Adipocyte (in vitro differentiated cells): ENCODE results near the gene CHD2.

Source experiments
- DNase-seq: peaks from one replicate; pipeline ENCODE4 v3.0.0-alpha.2; 2015; ENCODE audit warnings: low read depth
- H3K27me3 ChIP-seq: replicated peaks from 2 replicates; pipeline ENCODE4 v1.7.0; 2013; ENCODE audit warnings: mild to moderate bottlenecking, low read length, moderate library complexity; ENCODE audit not compliant: control insufficient read depth, insufficient read depth
- H3K36me3 ChIP-seq: 2 replicates; pipeline ENCODE4 v1.7.0; 2013; ENCODE audit warnings: low read length, mild to moderate bottlenecking, moderate library complexity; ENCODE audit not compliant: control insufficient read depth, insufficient read depth, severe bottlenecking
- H3K4me1 ChIP-seq: 2 replicates; pipeline ENCODE4 v1.7.0; 2013; ENCODE audit warnings: mild to moderate bottlenecking, low read length, moderate library complexity; ENCODE audit not compliant: control insufficient read depth, insufficient read depth
- H3K4me3 ChIP-seq: 2 replicates; pipeline ENCODE4 v1.7.0; 2013; ENCODE audit warnings: mild to moderate bottlenecking, low read length, moderate library complexity
- H3K9ac ChIP-seq: 2 replicates; pipeline ENCODE4 v1.7.0; 2013; ENCODE audit warnings: mild to moderate bottlenecking, low read length, moderate library complexity
- H3K9me3 ChIP-seq: 2 replicates; pipeline ENCODE4 v1.7.0; 2013; ENCODE audit warnings: mild to moderate bottlenecking, low read length, moderate library complexity; ENCODE audit not compliant: control insufficient read depth

Gene CHD2

GRCh38 chr15:92936138-92936537 lies 36.0 kb downstream of the CHD2 start:
- Histone ChIP-seq H3K4me1 (peaks cover 12% of the 10 kb centered on the region), H3K4me3 (no peak overlapping the region), H3K9me3 (no peaks in the 10 kb centered on the region), H3K36me3 (peaks cover 94% of the 10 kb centered on the region), H3K27me3 (no peaks in the 10 kb centered on the region), H3K9ac (no peak overlapping the region)
- DNase-seq: no peak

DNA sequence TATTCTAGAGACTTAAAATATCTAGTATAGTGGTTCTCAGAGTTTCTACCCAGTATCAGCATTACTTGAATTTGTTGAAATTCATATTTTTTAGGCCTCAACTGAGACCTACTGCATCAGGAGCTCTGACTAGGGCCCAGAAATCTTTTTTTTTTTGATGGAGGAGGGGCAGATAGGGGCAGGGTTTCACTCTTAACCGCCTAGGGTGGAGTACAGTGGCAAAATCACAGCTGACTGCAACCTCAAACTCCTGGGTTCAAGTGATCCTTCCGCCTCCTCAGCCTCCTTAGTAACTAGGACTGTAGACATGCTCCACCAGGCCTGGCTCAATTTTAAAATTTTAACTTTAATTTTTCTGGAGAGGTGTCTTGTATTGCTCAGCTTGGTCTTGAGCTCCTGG lies 36.6 kb downstream of the CHD2 start:
- Histone ChIP-seq H3K36me3 (peaks cover 94% of the 10 kb centered on the region), H3K4me1 (peaks cover 8% of the 10 kb centered on the region), H3K27me3 (no peaks in the 10 kb centered on the region), H3K9me3 (no peaks in the 10 kb centered on the region), H3K4me3 (no peak overlapping the region), H3K9ac (no peak overlapping the region)
- no peak for DNase-seq

GRCh38 chr15:92937901-92938300 lies 37.8 kb downstream of the CHD2 start:
- Histone ChIP-seq H3K9me3 (no peaks in the 10 kb centered on the region), H3K9ac (peak overlapping the region; percentile 42), H3K4me1 (peaks cover 8% of the 10 kb centered on the region), H3K36me3 (peaks cover 96% of the 10 kb centered on the region), H3K27me3 (no peaks in the 10 kb centered on the region), H3K4me3 (no peak overlapping the region)
- DNase-seq: no peak

DNA sequence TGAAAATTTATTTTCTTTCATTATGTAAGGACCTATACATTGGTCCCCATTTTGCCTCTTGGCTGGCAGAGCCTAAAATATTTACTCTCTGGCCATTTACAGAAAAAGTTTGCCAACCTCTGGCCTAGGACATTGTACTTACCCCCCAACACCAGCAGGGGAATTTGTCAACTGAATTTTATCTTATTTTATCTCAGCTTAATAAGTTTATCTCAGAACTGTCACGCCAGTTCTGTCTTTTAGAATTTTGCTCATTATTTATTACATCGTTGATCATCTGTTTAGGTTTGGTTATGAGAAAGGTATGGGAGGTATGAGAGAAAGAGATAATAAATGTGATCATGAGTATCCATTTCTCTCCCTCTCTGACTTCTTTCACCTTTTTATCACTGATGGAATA lies 38.3 kb downstream of the CHD2 start:
- Histone ChIP-seq H3K4me1 (peaks cover 10% of the 10 kb centered on the region), H3K27me3 (no peaks in the 10 kb centered on the region), H3K9ac (peak overlapping the region; percentile 42), H3K9me3 (no peaks in the 10 kb centered on the region), H3K4me3 (no peak overlapping the region), H3K36me3 (peaks cover 96% of the 10 kb centered on the region)
- DNase-seq: no peak

DNA sequence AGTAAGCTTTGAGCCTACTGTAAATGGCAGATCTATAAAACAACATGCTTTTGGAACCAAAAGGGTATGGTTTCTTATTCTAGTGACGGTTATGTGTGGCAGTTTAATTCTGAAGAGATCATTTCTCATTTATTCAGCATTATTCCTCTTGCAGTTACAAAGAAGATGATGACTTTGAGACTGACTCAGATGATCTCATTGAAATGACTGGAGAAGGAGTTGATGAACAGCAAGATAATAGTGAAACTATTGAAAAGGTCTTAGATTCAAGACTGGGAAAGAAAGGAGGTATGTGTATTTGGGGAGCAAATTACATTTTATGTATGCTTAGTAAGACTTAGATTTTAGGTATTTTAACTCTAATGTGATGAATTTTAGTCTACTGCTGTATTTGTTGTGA lies 41.5 kb downstream of the CHD2 start:
- Histone ChIP-seq H3K4me3 (no peak overlapping the region), H3K27me3 (no peaks in the 10 kb centered on the region), H3K9me3 (no peaks in the 10 kb centered on the region), H3K36me3 (peaks cover 96% of the 10 kb centered on the region), H3K9ac (no peak overlapping the region), H3K4me1 (peaks cover 13% of the 10 kb centered on the region)
- DNase-seq: no peak

DNA sequence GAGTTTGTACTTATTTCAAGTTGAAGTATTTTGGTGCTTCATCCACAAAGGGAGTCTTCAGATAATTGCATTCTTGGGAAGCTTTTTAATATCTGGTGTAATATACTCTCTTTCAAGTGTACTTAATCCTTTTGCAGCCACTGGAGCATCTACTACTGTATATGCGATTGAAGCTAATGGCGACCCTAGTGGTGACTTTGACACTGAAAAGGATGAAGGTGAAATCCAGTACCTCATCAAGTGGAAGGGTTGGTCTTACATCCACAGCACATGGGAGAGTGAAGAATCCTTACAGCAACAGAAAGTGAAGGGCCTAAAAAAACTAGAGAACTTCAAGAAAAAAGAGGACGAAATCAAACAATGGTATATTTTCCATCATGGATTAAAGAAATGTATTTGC lies 42.6 kb downstream of the CHD2 start:
- Histone ChIP-seq H3K9me3 (peaks cover 2% of the 10 kb centered on the region), H3K9ac (no peak overlapping the region), H3K27me3 (no peaks in the 10 kb centered on the region), H3K4me1 (peaks cover 8% of the 10 kb centered on the region), H3K36me3 (peaks cover 96% of the 10 kb centered on the region), H3K4me3 (no peak overlapping the region)
- DNase-seq: no peak

DNA sequence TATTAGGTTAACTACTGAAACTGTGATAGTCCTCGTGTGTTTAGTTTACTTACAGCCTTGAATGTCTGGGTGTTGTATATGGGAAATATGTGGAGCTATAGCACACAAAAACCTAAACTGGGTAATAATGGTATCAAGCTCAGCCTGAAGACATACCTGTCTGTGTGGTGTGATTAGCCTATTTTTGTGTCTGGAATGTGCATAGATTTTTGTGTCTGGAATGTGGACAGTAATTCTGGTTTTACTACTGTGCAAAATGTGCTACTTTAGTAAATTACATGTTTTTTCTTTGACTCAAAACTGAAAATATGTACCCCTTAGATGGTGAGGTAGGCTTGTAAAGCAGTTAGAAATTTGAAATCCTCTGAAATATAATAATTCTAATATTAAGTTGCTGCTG lies 43.5 kb downstream of the CHD2 start:
- Histone ChIP-seq H3K36me3 (peaks cover 96% of the 10 kb centered on the region), H3K27me3 (no peaks in the 10 kb centered on the region), H3K9ac (no peak overlapping the region), H3K4me1 (peaks cover 5% of the 10 kb centered on the region), H3K9me3 (peaks cover 8% of the 10 kb centered on the region), H3K4me3 (no peak overlapping the region)
- DNase-seq: no peak

DNA sequence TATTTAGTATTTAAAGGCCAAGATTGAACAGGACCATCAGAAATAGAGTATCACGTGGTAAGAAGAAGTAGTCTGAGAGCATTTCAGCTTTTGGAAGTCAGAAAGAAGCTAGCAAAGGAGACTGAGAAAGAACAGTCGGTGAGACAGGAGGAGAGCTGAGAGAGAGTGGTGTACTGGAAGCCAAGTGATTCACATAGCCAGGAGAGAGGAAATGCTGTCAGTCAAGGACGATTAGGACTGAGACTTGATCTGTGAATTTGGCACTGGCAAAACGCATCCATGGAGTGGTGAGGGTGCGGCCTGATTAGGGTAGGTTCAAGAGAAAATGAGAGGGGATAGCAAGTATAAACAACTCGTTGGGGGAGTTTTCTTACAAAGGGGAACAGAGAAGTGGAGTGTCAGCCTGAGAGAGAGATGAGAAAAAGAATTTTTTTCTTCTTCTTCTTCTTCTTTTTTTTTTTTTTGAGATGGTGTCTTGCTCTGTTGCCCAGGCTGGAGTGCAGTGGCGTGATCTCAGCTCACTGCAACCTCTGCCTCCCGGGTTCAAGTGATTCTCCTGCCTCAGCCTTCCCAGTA lies 44.9 kb downstream of the CHD2 start:
- Histone ChIP-seq H3K4me1 (peaks cover 5% of the 10 kb centered on the region), H3K36me3 (peaks cover 96% of the 10 kb centered on the region), H3K4me3 (no peak overlapping the region), H3K9me3 (peaks cover 23% of the 10 kb centered on the region), H3K27me3 (no peaks in the 10 kb centered on the region), H3K9ac (no peak overlapping the region)
- no peak for DNase-seq

DNA sequence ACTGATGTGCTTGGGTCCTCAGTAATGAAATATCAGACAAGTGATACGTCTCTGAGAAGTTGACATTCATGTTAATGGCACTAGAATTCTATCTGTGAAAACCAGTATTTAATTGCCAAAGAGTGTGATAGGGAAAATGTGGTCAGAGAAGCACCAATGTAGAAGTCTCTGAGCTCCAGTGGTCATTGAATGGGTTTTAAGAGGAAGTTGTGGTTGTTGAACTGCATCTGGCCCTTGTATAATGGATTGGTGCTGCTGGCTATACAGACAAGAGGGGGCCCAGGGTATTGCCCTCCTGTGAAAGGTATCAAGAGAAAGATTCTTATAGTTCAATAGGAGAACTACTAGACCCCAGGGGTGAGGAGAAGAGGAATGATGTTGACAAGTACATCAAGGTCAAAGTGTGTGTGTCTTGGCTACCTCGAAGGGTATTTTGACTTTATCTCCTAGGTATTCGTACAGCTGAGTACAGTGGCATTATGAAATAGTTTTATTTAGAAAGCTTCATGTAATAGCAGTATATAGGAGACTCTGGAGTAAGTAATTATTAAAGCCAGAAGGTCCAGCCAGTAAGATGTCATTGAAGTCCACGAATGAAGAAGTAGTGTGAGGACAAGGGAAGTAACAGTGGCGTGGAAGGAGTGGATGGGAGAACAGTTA lies 47.1 kb downstream of the CHD2 start:
- H3K9ac ChIP-seq: no peak overlapping the region
- H3K36me3 ChIP-seq: peaks cover 99% of the 10 kb centered on the region
- no peak overlapping the region for H3K4me3 ChIP-seq
- no peak for DNase-seq
- no peaks in the 10 kb centered on the region for H3K27me3 ChIP-seq
- peaks cover 5% of the 10 kb centered on the region for H3K4me1 ChIP-seq
- H3K9me3 ChIP-seq: peaks cover 32% of the 10 kb centered on the region

DNA sequence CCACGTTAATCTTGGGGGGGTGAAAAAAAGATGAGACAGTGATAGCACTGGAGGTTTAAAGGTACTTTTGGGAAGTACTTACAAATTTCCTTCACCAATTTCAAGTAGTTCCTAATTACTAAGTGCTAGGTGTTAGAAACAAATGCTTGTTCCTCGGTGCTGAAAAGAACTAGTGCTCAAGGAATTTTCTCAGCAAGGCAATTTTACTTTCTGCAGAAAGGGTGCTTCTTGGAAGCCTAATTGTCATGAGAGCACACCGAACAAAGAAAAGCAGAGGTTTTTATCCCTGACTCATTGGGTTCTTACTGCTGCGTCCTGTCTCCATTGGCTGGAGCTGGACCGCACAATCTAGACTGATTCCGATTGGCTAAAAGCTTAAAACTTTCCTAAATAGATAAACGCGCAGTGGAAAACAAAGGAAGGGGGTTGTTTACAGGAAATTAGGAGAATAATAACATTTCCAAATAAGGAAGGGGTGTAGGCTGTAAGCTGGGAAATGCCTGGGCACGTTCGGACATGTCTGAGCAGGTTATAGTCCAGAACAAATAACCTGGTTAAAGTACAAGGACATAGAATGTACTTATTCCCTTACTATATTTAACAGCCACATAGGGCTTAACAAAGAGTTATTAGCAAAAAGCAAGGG lies 49.6 kb downstream of the CHD2 start:
- H3K36me3 ChIP-seq: peaks cover 99% of the 10 kb centered on the region
- no peaks in the 10 kb centered on the region for H3K27me3 ChIP-seq
- DNase-seq: no peak
- no peaks in the 10 kb centered on the region for H3K4me1 ChIP-seq
- H3K9me3 ChIP-seq: peaks cover 32% of the 10 kb centered on the region
- no peak overlapping the region for H3K9ac ChIP-seq
- peak overlapping the region; percentile 51 for H3K4me3 ChIP-seq

DNA sequence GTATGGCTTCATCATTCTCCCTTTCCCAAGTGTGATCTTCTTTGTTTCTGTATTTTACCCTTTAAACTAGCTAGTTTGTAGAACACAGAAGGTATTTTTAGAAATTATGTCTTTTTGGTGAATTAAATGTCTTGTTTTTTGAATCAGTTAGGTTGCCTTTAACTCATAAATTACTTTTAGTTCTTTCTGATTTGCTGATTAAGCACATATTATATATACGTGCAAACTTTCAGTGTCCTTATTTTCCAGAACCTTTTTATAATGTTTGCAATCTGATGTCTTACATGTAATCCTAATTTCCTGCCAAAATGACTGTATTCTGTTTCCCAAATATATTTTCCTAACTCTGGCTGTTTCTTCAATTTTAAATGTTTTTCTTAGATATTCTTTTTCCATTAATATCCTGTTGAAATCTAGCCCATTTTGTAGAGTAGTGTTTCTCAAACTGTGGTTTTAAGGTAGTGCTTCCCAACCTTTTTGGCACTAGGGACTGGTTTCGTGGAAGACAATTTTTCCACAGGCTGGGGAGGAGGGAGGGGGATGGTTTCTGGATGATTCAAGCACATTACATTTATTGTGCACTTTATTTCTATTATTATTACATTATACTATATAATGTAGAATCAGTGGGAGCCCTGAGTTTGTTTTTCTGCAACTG lies 51.8 kb downstream of the CHD2 start:
- no peaks in the 10 kb centered on the region for H3K4me1 ChIP-seq
- no peak overlapping the region for H3K9ac ChIP-seq
- peaks cover 32% of the 10 kb centered on the region for H3K9me3 ChIP-seq
- H3K27me3 ChIP-seq: no peaks in the 10 kb centered on the region
- H3K36me3 ChIP-seq: peaks cover 100% of the 10 kb centered on the region
- H3K4me3 ChIP-seq: no peak overlapping the region
- DNase-seq: no peak
